Measurements from ENCODE around the gene PPP1R3F.

Gene PPP1R3F

GRCh38 chrX:49266523-49267445 lies 2.8 kb upstream of the PPP1R3F start:
- H3K4me3 ChIP-seq (ENCODE audit: low read length) = no peak overlapping the region
- no peak overlapping the region for H3K9ac ChIP-seq (ENCODE audit: low read length)
- no peaks in the 10 kb centered on the region for H3K27me3 ChIP-seq (ENCODE audit: control insufficient read depth, insufficient read depth, low read length)
- H3K4me1 ChIP-seq (ENCODE audit: control insufficient read depth, insufficient read depth, low read length) = no peaks in the 10 kb centered on the region
- H3K36me3 ChIP-seq (ENCODE audit: control insufficient read depth, insufficient read depth, low read length) = no peaks in the 10 kb centered on the region
- no peak overlapping the region for H3K27ac ChIP-seq (ENCODE audit: low read depth, low read length)

GRCh38 chrX:49268702-49269009 lies 937 bp upstream of the PPP1R3F start:
- H3K27me3 ChIP-seq (ENCODE audit: control insufficient read depth, insufficient read depth, low read length) = no peaks in the 10 kb centered on the region
- peak overlapping the region; percentile 96 for H3K27ac ChIP-seq (ENCODE audit: low read depth, low read length)

GRCh38 chrX:49269010-49269766 lies 405 bp upstream of the PPP1R3F start:
- Histone ChIP-seq H3K27me3 (ENCODE audit: control insufficient read depth, insufficient read depth, low read length) (no peaks in the 10 kb centered on the region), H3K9ac (ENCODE audit: low read length) (peak overlapping the region; percentile 56), H3K36me3 (ENCODE audit: control insufficient read depth, insufficient read depth, low read length) (no peaks in the 10 kb centered on the region), H3K4me1 (ENCODE audit: control insufficient read depth, insufficient read depth, low read length) (no peaks in the 10 kb centered on the region), H3K27ac (ENCODE audit: low read depth, low read length) (peak overlapping the region; percentile 96), H3K4me3 (ENCODE audit: low read length) (peak overlapping the region; percentile 76)

More at GRCh38 chrX:49268702-49269009, 937 bp upstream of the PPP1R3F start:
- Histone ChIP-seq H3K36me3 (ENCODE audit: control insufficient read depth, insufficient read depth, low read length) (no peaks in the 10 kb centered on the region), H3K9ac (ENCODE audit: low read length) (peak overlapping the region; percentile 34), H3K4me1 (ENCODE audit: control insufficient read depth, insufficient read depth, low read length) (no peaks in the 10 kb centered on the region), H3K4me3 (ENCODE audit: low read length) (peak overlapping the region; percentile 76)

- H3K9ac ChIP-seq (ENCODE audit: low read length) = peak overlapping the region; percentile 33
- H3K4me1 ChIP-seq (ENCODE audit: control insufficient read depth, insufficient read depth, low read length) = no peaks in the 10 kb centered on the region
- peak overlapping the region; percentile 63 for H3K4me3 ChIP-seq (ENCODE audit: low read length)
- H3K36me3 ChIP-seq (ENCODE audit: control insufficient read depth, insufficient read depth, low read length) = no peaks in the 10 kb centered on the region
- H3K27me3 ChIP-seq (ENCODE audit: control insufficient read depth, insufficient read depth, low read length) = no peaks in the 10 kb centered on the region
- peak overlapping the region; percentile 85 for H3K27ac ChIP-seq (ENCODE audit: low read depth, low read length)
These were observed 792 bp downstream of the PPP1R3F start for GRCh38 chrX:49270249-49270921.

- Histone ChIP-seq H3K27ac (ENCODE audit: low read depth, low read length) (no peak overlapping the region), H3K36me3 (ENCODE audit: control insufficient read depth, insufficient read depth, low read length) (no peaks in the 10 kb centered on the region), H3K9ac (ENCODE audit: low read length) (no peak overlapping the region), H3K4me1 (ENCODE audit: control insufficient read depth, insufficient read depth, low read length) (no peaks in the 10 kb centered on the region), H3K27me3 (ENCODE audit: control insufficient read depth, insufficient read depth, low read length) (no peaks in the 10 kb centered on the region), H3K4me3 (ENCODE audit: low read length) (no peak overlapping the region)
These were observed 1.7 kb downstream of the PPP1R3F start for GRCh38 chrX:49271341-49271740.

GRCh38 chrX:49272421-49272820 lies 2.8 kb downstream of the PPP1R3F start:
- Histone ChIP-seq H3K36me3 (ENCODE audit: control insufficient read depth, insufficient read depth, low read length) (no peaks in the 10 kb centered on the region), H3K27me3 (ENCODE audit: control insufficient read depth, insufficient read depth, low read length) (no peaks in the 10 kb centered on the region), H3K4me1 (ENCODE audit: control insufficient read depth, insufficient read depth, low read length) (no peaks in the 10 kb centered on the region), H3K9ac (ENCODE audit: low read length) (no peak overlapping the region), H3K27ac (ENCODE audit: low read depth, low read length) (no peak overlapping the region), H3K4me3 (ENCODE audit: low read length) (no peak overlapping the region)

GRCh38 chrX:49273181-49273727 lies 3.7 kb downstream of the PPP1R3F start:
- H3K4me1 ChIP-seq (ENCODE audit: control insufficient read depth, insufficient read depth, low read length) = no peaks in the 10 kb centered on the region
- no peak overlapping the region for H3K9ac ChIP-seq (ENCODE audit: low read length)
- no peak overlapping the region for H3K4me3 ChIP-seq (ENCODE audit: low read length)
- no peaks in the 10 kb centered on the region for H3K27me3 ChIP-seq (ENCODE audit: control insufficient read depth, insufficient read depth, low read length)
- H3K27ac ChIP-seq (ENCODE audit: low read depth, low read length) = no peak overlapping the region
- H3K36me3 ChIP-seq (ENCODE audit: control insufficient read depth, insufficient read depth, low read length) = no peaks in the 10 kb centered on the region

- Histone ChIP-seq H3K27me3 (ENCODE audit: control insufficient read depth, insufficient read depth, low read length) (peaks cover 3% of the 10 kb centered on the region), H3K9ac (ENCODE audit: low read length) (no peak overlapping the region), H3K4me1 (ENCODE audit: control insufficient read depth, insufficient read depth, low read length) (no peaks in the 10 kb centered on the region), H3K4me3 (ENCODE audit: low read length) (no peak overlapping the region), H3K36me3 (ENCODE audit: control insufficient read depth, insufficient read depth, low read length) (no peaks in the 10 kb centered on the region), H3K27ac (ENCODE audit: low read depth, low read length) (no peak overlapping the region)
These were observed 6.6 kb downstream of the PPP1R3F start for GRCh38 chrX:49276207-49276606.

- peaks cover 3% of the 10 kb centered on the region for H3K27me3 ChIP-seq (ENCODE audit: control insufficient read depth, insufficient read depth, low read length)
- no peak overlapping the region for H3K27ac ChIP-seq (ENCODE audit: low read depth, low read length)
- H3K4me3 ChIP-seq (ENCODE audit: low read length) = no peak overlapping the region
- no peaks in the 10 kb centered on the region for H3K4me1 ChIP-seq (ENCODE audit: control insufficient read depth, insufficient read depth, low read length)
- no peaks in the 10 kb centered on the region for H3K36me3 ChIP-seq (ENCODE audit: control insufficient read depth, insufficient read depth, low read length)
- H3K9ac ChIP-seq (ENCODE audit: low read length) = no peak overlapping the region
These were observed 7.3 kb downstream of the PPP1R3F start for GRCh38 chrX:49276671-49277534.

GRCh38 chrX:49277535-49277830 lies 7.9 kb downstream of the PPP1R3F start:
- Histone ChIP-seq H3K4me1 (ENCODE audit: control insufficient read depth, insufficient read depth, low read length) (no peaks in the 10 kb centered on the region), H3K4me3 (ENCODE audit: low read length) (no peak overlapping the region), H3K27ac (ENCODE audit: low read depth, low read length) (no peak overlapping the region), H3K9ac (ENCODE audit: low read length) (no peak overlapping the region), H3K27me3 (ENCODE audit: control insufficient read depth, insufficient read depth, low read length) (peaks cover 3% of the 10 kb centered on the region), H3K36me3 (ENCODE audit: control insufficient read depth, insufficient read depth, low read length) (no peaks in the 10 kb centered on the region)

GRCh38 chrX:49278081-49278480 lies 8.5 kb downstream of the PPP1R3F start:
- no peak overlapping the region for H3K4me3 ChIP-seq (ENCODE audit: low read length)
- no peak overlapping the region for H3K9ac ChIP-seq (ENCODE audit: low read length)
- no peaks in the 10 kb centered on the region for H3K36me3 ChIP-seq (ENCODE audit: control insufficient read depth, insufficient read depth, low read length)
- peaks cover 3% of the 10 kb centered on the region for H3K27me3 ChIP-seq (ENCODE audit: control insufficient read depth, insufficient read depth, low read length)
- H3K4me1 ChIP-seq (ENCODE audit: control insufficient read depth, insufficient read depth, low read length) = no peaks in the 10 kb centered on the region
- H3K27ac ChIP-seq (ENCODE audit: low read depth, low read length) = no peak overlapping the region

Data from rectal smooth muscle tissue (tissue), 1 donor.